ENCODE data around the gene ANXA4.

DNA sequence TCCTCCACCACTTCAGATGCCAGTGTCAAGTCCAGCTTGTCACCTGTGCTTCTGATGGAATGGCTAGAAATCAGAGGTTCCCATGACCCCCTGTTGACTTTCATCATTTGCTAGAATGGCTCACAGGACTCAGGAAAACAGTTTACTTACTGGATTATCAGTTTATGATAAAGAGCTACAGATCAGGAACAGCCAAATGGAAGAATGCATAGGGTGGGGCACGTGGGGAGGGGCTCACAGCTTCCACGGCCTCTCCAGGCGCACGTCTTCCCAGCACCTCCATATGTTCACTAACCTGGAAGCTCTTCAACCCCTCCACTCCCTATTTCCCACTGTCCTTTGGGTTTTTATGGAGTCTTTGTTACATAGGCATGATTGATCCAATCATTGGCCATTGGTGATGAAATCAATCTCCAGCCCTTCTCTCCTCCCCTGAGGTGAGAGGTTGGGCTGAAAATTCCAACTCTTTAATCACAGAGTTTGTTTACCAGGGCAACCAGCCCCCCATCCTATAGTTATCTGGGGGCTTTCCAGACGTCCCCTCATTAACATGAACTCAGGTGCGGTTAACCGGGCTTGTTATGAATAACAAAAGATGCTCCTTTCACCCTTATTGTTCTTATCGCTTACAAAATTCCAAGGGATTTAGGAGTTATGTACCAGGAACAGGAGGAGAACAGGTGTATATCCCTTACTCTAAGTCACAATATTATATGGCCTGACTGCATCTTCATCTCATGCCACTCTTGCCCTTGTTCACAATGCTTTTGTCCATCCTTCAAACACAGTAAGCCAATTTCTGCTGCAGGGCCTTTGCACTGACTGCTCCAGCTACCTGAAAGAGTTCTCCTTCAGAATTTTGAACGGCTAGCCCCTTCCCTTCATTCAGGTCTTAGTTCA is 35.2 kb downstream of the ANXA4 start:
- TF ChIP-seq, protein P1, sequence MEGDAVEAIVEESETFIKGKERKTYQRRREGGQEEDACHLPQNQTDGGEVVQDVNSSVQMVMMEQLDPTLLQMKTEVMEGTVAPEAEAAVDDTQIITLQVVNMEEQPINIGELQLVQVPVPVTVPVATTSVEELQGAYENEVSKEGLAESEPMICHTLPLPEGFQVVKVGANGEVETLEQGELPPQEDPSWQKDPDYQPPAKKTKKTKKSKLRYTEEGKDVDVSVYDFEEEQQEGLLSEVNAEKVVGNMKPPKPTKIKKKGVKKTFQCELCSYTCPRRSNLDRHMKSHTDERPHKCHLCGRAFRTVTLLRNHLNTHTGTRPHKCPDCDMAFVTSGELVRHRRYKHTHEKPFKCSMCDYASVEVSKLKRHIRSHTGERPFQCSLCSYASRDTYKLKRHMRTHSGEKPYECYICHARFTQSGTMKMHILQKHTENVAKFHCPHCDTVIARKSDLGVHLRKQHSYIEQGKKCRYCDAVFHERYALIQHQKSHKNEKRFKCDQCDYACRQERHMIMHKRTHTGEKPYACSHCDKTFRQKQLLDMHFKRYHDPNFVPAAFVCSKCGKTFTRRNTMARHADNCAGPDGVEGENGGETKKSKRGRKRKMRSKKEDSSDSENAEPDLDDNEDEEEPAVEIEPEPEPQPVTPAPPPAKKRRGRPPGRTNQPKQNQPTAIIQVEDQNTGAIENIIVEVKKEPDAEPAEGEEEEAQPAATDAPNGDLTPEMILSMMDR (IDR thresholded peaks at IDR 0.05; ENCODE audit: low read depth, low read length, missing input control), result no peak
- TF ChIP-seq SP1 (IDR thresholded peaks at IDR 0.05) (no peak), ZBTB33 (IDR thresholded peaks at IDR 0.05) (no peak), FOXA1 (IDR thresholded peaks at IDR 0.05) (no peak)

All from liver (tissue), 3 donors.